Middle frontal gyrus (tissue), 1 donor: Measurements from ENCODE around the gene SLC25A36.

ENCODE experiments used
- DNase-seq: peaks from one replicate; pipeline ENCODE4 v3.0.0-alpha.2; 2015; ENCODE audit warnings: low spot score; ENCODE audit errors: extremely low spot score

SLC25A36 gene

GRCh38 chr3:140941434-140942220 is at the start of gene SLC25A36:
Gene SLC25A36 (plus strand): TSS chr3:140941836. CDS start chr3:140942055, 219 bp downstream.
- DNase-seq: peak; percentile 96

GRCh38 chr3:140896997-140897396 is 44.6 kb upstream of the SLC25A36 start:
- DNase-seq: no peak

- DNase-seq: peak; percentile 33
These were observed 43.1 kb upstream of the SLC25A36 start for GRCh38 chr3:140898340-140899180.

GRCh38 chr3:140899363-140899762 is 42.3 kb upstream of the SLC25A36 start:
- no peak for DNase-seq

- DNase-seq: no peak
These were observed 38.8 kb upstream of the SLC25A36 start for GRCh38 chr3:140902791-140903190.

- DNase-seq: no peak
These were observed 38.4 kb upstream of the SLC25A36 start for GRCh38 chr3:140903196-140903595.

- no peak for DNase-seq
These were observed 37.1 kb upstream of the SLC25A36 start for GRCh38 chr3:140904521-140904920.

- no peak for DNase-seq
These were observed 36.1 kb upstream of the SLC25A36 start for GRCh38 chr3:140905559-140905958.

- DNase-seq: no peak
These were observed 34.9 kb upstream of the SLC25A36 start for GRCh38 chr3:140906785-140907184.

GRCh38 chr3:140910860-140911259 is 30.8 kb upstream of the SLC25A36 start:
- DNase-seq: no peak

- DNase-seq: no peak
These were observed 29.8 kb upstream of the SLC25A36 start for GRCh38 chr3:140911822-140912221.

- no peak for DNase-seq
These were observed 27.9 kb upstream of the SLC25A36 start for GRCh38 chr3:140913728-140914127.

GRCh38 chr3:140914384-140914945 is 27.2 kb upstream of the SLC25A36 start:
- DNase-seq: no peak

- DNase-seq: no peak
These were observed 25.0 kb upstream of the SLC25A36 start for GRCh38 chr3:140916603-140917002.

- DNase-seq: no peak
These were observed 23.9 kb upstream of the SLC25A36 start for GRCh38 chr3:140917772-140918171.

- no peak for DNase-seq
These were observed 21.6 kb upstream of the SLC25A36 start for GRCh38 chr3:140920029-140920428.

- no peak for DNase-seq
These were observed 19.0 kb upstream of the SLC25A36 start for GRCh38 chr3:140922634-140923033.

- DNase-seq: no peak
These were observed 17.4 kb upstream of the SLC25A36 start for GRCh38 chr3:140924097-140924873.

GRCh38 chr3:140927279-140928069 is 14.2 kb upstream of the SLC25A36 start:
- DNase-seq: no peak

- DNase-seq: no peak
These were observed 12.2 kb upstream of the SLC25A36 start for GRCh38 chr3:140929446-140929845.
